ENCODE measurements around the gene HOXD1.

HOXD1 gene

DNA sequence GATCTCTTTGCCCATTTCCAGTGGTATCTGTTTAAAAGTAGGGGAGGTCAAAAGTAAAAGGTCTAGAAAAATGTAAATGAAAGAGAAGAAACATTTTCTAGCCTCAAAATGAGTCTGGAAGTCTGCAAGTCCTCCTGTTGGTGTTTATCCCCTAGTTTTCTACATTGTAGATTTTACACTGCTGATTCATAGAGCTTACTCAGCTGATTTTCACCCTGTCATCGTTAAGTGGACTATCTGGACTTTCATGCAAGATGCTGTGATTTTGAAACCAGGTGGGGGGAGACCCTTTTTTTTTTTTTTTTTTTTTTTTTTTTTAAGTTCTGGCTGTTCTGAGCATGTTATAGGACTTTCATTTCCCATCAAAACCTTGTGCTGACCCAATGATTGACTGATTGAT lies 21.1 kb upstream of the HOXD1 start:
- no peak for DNase-seq (ENCODE audit: low read depth)
- TF ChIP-seq, protein P1, sequence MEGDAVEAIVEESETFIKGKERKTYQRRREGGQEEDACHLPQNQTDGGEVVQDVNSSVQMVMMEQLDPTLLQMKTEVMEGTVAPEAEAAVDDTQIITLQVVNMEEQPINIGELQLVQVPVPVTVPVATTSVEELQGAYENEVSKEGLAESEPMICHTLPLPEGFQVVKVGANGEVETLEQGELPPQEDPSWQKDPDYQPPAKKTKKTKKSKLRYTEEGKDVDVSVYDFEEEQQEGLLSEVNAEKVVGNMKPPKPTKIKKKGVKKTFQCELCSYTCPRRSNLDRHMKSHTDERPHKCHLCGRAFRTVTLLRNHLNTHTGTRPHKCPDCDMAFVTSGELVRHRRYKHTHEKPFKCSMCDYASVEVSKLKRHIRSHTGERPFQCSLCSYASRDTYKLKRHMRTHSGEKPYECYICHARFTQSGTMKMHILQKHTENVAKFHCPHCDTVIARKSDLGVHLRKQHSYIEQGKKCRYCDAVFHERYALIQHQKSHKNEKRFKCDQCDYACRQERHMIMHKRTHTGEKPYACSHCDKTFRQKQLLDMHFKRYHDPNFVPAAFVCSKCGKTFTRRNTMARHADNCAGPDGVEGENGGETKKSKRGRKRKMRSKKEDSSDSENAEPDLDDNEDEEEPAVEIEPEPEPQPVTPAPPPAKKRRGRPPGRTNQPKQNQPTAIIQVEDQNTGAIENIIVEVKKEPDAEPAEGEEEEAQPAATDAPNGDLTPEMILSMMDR (IDR thresholded peaks at IDR 0.05; ENCODE audit: low read length, missing control alignments), result no peak
- H3K4me3 ChIP-seq (replicated peaks; ENCODE audit: low read depth, low read length), result no peak overlapping the region

DNA sequence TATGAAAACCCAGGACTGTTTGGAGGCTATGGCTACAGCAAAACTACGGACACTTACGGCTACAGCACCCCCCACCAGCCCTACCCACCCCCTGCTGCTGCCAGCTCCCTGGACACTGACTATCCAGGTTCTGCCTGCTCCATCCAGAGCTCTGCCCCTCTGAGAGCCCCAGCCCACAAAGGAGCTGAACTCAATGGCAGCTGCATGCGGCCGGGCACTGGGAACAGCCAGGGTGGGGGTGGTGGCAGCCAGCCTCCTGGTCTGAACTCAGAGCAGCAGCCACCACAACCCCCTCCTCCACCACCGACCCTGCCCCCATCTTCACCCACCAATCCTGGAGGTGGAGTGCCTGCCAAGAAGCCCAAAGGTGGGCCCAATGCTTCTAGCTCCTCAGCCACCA lies 19.3 kb upstream of the HOXD1 start:
- no peak overlapping the region for H3K4me3 ChIP-seq (replicated peaks; ENCODE audit: low read depth, low read length)
- no peak for DNase-seq (ENCODE audit: low read depth)
- TF ChIP-seq, protein P1 (IDR thresholded peaks at IDR 0.05; ENCODE audit: low read length, missing control alignments), result no peak

- H3K4me3 ChIP-seq (replicated peaks; ENCODE audit: low read depth, low read length), result no peak overlapping the region
- TF ChIP-seq, protein P1 (IDR thresholded peaks at IDR 0.05; ENCODE audit: low read length, missing control alignments), result no peak
- DNase-seq (ENCODE audit: low read depth), result no peak
Observed at GRCh38 chr2:176169711-176170110, 18.8 kb upstream of the HOXD1 start.

DNA sequence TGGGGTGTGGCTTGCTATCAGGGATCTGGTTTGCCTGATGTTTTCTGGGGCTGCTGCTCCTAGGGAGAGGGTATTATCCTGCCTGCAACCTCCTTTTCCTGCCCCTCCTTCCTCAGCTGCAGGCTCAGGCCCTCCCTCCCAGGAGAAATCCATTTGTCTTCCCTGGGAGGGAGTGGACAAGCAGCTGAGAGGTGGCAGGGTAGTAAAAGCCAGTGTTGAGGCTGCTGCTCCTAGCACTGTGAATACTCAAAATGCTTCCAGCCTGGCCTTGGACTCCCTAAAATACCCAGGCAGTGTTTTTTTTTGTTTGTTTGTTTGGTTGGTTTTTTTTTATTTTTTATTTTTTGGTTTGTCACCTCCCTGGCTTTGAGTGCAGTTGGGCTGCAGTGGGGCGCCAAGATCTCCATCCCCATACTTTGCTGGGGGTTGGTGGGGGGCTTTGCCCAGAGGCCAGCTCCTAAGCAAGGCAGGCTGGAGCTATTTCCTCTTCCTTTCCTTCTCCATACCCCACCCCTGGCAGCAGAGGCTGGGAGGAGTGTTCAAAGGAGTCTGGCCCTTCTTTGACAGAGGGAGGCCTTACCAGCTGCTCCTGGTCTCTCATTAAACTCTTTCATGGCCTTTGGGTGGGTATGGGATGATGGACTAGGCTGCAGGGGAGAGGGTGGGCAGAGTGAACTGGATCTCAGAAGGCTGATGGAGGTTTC lies 17.7 kb upstream of the HOXD1 start:
- no peak for DNase-seq (ENCODE audit: low read depth)
- no peak overlapping the region for H3K4me3 ChIP-seq (replicated peaks; ENCODE audit: low read depth, low read length)
- TF ChIP-seq, protein P1 (IDR thresholded peaks at IDR 0.05; ENCODE audit: low read length, missing control alignments), result no peak

- no peak overlapping the region for H3K4me3 ChIP-seq (replicated peaks; ENCODE audit: low read depth, low read length)
- TF ChIP-seq, protein P1 (IDR thresholded peaks at IDR 0.05; ENCODE audit: low read length, missing control alignments), result no peak
- DNase-seq (ENCODE audit: low read depth), result no peak
Observed at GRCh38 chr2:176171351-176172006, 17.0 kb upstream of the HOXD1 start.

DNA sequence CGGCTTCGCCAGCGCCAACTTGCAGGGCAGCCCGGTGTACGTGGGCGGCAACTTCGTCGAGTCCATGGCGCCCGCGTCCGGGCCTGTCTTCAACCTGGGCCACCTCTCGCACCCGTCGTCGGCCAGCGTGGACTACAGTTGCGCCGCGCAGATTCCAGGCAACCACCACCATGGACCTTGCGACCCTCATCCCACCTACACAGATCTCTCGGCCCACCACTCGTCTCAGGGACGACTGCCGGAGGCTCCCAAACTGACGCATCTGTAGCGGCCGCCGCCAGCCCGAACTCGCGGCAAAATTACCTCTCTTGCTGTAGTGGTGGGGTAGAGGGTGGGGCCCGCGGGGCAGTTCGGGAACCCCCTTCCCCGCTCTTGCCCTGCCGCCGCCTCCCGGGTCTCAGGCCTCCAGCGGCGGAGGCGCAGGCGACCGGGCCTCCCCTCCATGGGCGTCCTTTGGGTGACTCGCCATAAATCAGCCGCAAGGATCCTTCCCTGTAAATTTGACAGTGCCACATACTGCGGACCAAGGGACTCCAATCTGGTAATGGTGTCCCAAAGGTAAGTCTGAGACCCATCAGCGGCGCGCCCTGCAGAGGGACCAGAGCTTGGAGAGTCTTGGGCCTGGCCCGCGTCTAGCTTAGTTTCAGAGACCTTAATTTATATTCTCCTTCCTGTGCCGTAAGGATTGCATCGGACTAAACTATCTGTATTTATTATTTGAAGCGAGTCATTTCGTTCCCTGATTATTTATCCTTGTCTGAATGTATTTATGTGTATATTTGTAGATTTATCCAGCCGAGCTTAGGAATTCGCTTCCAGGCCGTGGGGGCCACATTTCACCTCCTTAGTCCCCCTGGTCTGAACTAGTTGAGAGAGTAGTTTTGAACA lies 16.2 kb upstream of the HOXD1 start:
- H3K4me3 ChIP-seq (replicated peaks; ENCODE audit: low read depth, low read length), result no peak overlapping the region
- TF ChIP-seq, protein P1 (IDR thresholded peaks at IDR 0.05; ENCODE audit: low read length, missing control alignments), result no peak

More for the DNA sequence above, 16.2 kb upstream of the HOXD1 start:
- no peak for DNase-seq (ENCODE audit: low read depth)

Data from fibroblast of pulmonary artery (primary cell).